ENCODE results near the gene ACER3. TPM values are rescaled to one million over a fixed set of nuclear protein-coding genes. Genes with fewer than 3 reads are reported as not detected.
"Not testable (repeated sequence)": the region's sequence is repeated elsewhere in the genome, so short reads cannot be mapped to it uniquely, and the experiment has no call there.

ACER3 gene
- total RNA-seq, 1 donor from 2014 or later, result 67.2 TPM

DNA sequence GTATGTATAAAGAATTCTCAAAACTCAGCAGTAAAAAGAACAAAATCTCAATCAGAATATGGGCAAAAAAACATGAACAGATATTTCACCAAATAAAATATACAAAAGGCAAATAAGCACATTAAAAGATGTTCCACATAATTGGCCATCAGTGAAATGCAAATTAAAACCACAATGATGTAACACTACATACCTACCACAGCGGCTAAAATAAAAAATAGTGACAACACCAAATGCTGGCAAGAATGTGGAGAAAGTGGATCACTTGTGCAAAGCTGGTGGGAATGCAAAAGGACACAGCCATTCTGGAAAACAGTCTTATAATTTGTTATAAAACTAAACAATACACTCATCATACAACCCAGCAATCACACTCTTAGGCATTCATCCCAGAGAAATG, 38.3 kb upstream of the ACER3 start:
- TF ChIP-seq, protein P1, sequence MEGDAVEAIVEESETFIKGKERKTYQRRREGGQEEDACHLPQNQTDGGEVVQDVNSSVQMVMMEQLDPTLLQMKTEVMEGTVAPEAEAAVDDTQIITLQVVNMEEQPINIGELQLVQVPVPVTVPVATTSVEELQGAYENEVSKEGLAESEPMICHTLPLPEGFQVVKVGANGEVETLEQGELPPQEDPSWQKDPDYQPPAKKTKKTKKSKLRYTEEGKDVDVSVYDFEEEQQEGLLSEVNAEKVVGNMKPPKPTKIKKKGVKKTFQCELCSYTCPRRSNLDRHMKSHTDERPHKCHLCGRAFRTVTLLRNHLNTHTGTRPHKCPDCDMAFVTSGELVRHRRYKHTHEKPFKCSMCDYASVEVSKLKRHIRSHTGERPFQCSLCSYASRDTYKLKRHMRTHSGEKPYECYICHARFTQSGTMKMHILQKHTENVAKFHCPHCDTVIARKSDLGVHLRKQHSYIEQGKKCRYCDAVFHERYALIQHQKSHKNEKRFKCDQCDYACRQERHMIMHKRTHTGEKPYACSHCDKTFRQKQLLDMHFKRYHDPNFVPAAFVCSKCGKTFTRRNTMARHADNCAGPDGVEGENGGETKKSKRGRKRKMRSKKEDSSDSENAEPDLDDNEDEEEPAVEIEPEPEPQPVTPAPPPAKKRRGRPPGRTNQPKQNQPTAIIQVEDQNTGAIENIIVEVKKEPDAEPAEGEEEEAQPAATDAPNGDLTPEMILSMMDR (IDR thresholded peaks at IDR 0.05), result no peak

DNA sequence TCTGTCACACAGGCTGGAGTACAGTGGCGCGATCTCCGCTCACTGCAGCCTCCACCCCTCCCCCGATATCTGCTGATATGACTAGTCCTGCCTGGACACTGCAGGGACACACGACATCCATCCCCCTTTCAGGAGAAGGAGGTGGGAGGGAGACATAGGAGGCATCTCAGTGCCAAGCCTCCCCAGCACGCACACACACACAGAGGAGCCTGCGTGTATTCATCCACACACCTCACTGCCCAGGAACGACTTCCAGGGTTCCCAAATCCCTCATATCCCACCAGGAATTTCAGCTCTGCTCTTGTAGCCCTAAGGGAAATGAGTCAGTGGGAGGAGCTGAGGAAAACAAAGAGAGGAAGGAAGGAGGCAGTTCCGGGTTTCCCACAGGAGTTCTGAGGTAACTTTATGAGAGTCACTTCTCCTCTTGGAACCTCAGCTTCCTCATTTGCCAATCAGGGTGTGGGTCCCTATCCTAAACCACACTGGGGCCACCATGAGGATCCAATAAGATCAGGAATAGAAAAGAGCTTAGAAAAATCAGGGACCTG, 37.2 kb upstream of the ACER3 start:
- ATAC-seq (peak; percentile 87 to 88), DNase-seq (no peak)
- Histone ChIP-seq H3K27ac (peak overlapping the region; percentile 82), H3K4me1 (peaks cover 21% of the 10 kb centered on the region), H3K27me3 (ENCODE audit: low read depth) (no peaks in the 10 kb centered on the region), H3K36me3 (no peaks in the 10 kb centered on the region), H3K9me3 (no peaks in the 10 kb centered on the region), H3K4me3 (no peak overlapping the region)
- intact Hi-C loops (cut with DNase I), result no loop called here
- TF ChIP-seq, protein P1 (IDR thresholded peaks at IDR 0.05), result no peak

More for the DNA sequence above, 38.3 kb upstream of the ACER3 start:
- H3K4me3 ChIP-seq, result no peak overlapping the region
- no peak for DNase-seq
- no peaks in the 10 kb centered on the region for H3K9me3 ChIP-seq
- H3K36me3 ChIP-seq, result no peaks in the 10 kb centered on the region
- ATAC-seq, result no peak
- intact Hi-C loops (cut with DNase I), result no loop called here
- no peaks in the 10 kb centered on the region for H3K27me3 ChIP-seq (ENCODE audit: low read depth)
- no peak overlapping the region for H3K27ac ChIP-seq
- H3K4me1 ChIP-seq, result peaks cover 21% of the 10 kb centered on the region

- Histone ChIP-seq H3K27me3 (ENCODE audit: low read depth) (no peaks in the 10 kb centered on the region), H3K27ac (peak overlapping the region; percentile 82), H3K4me3 (no peak overlapping the region), H3K4me1 (peaks cover 21% of the 10 kb centered on the region), H3K9me3 (no peaks in the 10 kb centered on the region), H3K36me3 (no peaks in the 10 kb centered on the region)
- DNase-seq (no peak), ATAC-seq (peak; percentile 73)
- TF ChIP-seq, protein P1 (IDR thresholded peaks at IDR 0.05), result no peak
- intact Hi-C loops (cut with DNase I), result no loop called here
Measured at GRCh38 chr11:76824083-76824939, 36.4 kb upstream of the ACER3 start.

GRCh38 chr11:76824980-76825725, 35.6 kb upstream of the ACER3 start:
- no peaks in the 10 kb centered on the region for H3K27me3 ChIP-seq (ENCODE audit: low read depth)
- ATAC-seq (peak in 1 of 2 donors; percentile 27), DNase-seq (no peak)
- no peak overlapping the region for H3K4me3 ChIP-seq
- peaks cover 21% of the 10 kb centered on the region for H3K4me1 ChIP-seq
- no peaks in the 10 kb centered on the region for H3K9me3 ChIP-seq
- H3K27ac ChIP-seq, result peak overlapping the region; percentile 82
- intact Hi-C loops (cut with DNase I), result no loop called here
- TF ChIP-seq, protein P1 (IDR thresholded peaks at IDR 0.05), result no peak
- no peaks in the 10 kb centered on the region for H3K36me3 ChIP-seq

GRCh38 chr11:76825726-76826396, 34.9 kb upstream of the ACER3 start:
- peaks cover 24% of the 10 kb centered on the region for H3K4me1 ChIP-seq
- intact Hi-C loops (cut with DNase I), result no loop called here
- DNase-seq (no peak), ATAC-seq (no peak)
- H3K9me3 ChIP-seq, result no peaks in the 10 kb centered on the region
- no peak overlapping the region for H3K27ac ChIP-seq
- H3K27me3 ChIP-seq (ENCODE audit: low read depth), result no peaks in the 10 kb centered on the region
- no peaks in the 10 kb centered on the region for H3K36me3 ChIP-seq
- TF ChIP-seq, protein P1 (IDR thresholded peaks at IDR 0.05), result no peak
- no peak overlapping the region for H3K4me3 ChIP-seq

DNA sequence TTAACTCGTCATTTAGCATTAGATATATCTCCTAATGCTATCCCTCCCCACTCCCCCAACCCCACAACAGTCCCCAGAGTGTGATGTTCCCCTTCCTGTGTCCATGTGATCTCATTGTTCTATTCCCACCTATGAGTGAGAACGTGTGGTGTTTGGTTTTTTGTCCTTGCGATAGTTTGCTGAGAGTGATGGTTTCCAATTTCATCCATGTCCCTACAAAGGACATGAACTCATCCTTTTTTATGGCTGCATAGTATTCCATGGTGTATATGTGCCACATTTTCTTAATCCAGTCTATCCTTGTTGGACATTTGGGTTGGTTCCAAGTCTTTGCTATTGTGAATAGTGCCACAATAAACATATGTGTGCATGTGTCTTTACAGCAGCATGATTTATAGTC, 34.2 kb upstream of the ACER3 start:
- H3K36me3 ChIP-seq; ATAC-seq; intact Hi-C loops (cut with DNase I); H3K9me3 ChIP-seq; H3K27ac ChIP-seq; DNase-seq; H3K27me3 ChIP-seq (ENCODE audit: low read depth); H3K4me3 ChIP-seq: not testable (repeated sequence)
- peaks cover 29% of the 10 kb centered on the region for H3K4me1 ChIP-seq

DNA sequence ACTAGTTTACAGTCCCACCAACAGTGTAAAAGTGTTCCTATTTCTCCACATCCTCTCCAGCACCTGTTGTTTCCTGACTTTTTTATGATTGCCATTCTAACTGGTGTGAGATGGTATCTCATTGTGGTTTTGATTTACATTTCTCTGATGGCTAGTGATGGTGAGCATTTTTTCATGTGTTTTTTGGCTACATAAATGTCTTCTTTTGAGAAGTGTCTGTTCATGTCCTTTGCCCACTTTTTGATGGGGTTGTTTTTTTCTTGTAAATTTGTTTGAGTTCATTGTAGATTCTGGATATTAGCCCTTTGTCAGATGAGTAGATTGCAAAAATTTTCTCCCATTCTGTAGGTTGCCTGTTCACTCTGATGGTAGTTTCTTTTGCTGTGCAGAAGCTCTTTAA, 33.7 kb upstream of the ACER3 start:
- intact Hi-C loops (cut with DNase I), result not testable (repeated sequence)

More for the DNA sequence above, 33.7 kb upstream of the ACER3 start:
- ATAC-seq; H3K27me3 ChIP-seq (ENCODE audit: low read depth); H3K36me3 ChIP-seq; H3K9me3 ChIP-seq; H3K27ac ChIP-seq; H3K4me3 ChIP-seq; DNase-seq: not testable (repeated sequence)
- peaks cover 32% of the 10 kb centered on the region for H3K4me1 ChIP-seq
